ENCODE data around the gene SORCS2. TPM values are rescaled to one million over a fixed set of nuclear protein-coding genes. Genes with fewer than 3 reads are reported as not detected.

Gene SORCS2
- polyA plus RNA-seq, 1 of the 3 experiments (the other 2 are of a cell fraction), result 1.6 TPM

DNA sequence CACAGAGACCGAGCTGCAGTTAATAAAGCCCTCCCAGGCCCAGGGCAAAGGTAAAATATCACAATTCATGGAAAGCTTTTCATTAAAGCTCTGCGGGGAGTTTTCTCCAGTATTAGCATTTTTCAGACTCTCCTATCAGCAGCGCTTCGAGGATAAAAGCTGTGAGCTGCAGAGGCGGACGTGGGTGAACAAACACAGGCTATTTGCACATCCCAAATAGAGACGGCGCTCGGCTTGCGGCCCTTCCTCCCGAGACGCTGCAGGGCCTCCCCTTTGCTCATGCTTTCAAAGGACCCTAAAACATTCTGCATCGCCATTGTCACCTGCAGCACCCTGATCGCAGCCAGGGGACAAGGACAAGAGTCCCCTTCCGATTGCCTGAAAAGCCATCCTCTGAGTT, 97.3 kb downstream of the SORCS2 start:
- DNase-seq, result no peak
- Histone ChIP-seq H3K27me3 (ENCODE audit: insufficient read depth) (no peaks in the 10 kb centered on the region), H3K4me3 (ENCODE audit: low read depth in 2 of 2, low read length in 1 of 2) (no peak overlapping the region), H4K20me1 (ENCODE audit: insufficient read depth) (no peaks in the 10 kb centered on the region), H3K9me2 (no peaks in the 10 kb centered on the region), H3K27ac (ENCODE audit: low read depth in 2 of 2, low read length in 1 of 2) (no peak overlapping the region), H2AFZ (ENCODE audit: low read depth) (no peak overlapping the region), H3K4me1 (ENCODE audit: control insufficient read depth in 1 of 2, insufficient read depth in 2 of 2, low read depth in 1 of 2, low read length in 1 of 2) (no peaks in the 10 kb centered on the region), H3K9me3 (no peaks in the 10 kb centered on the region), H3K79me2 (ENCODE audit: insufficient read depth) (no peaks in the 10 kb centered on the region), H3K4me2 (no peak overlapping the region), H3K36me3 (replicated peaks in 1 of 2; ENCODE audit: control insufficient read depth in 1 of 2, insufficient read depth in 2 of 2, low read length in 1 of 2) (no peaks in the 10 kb centered on the region), H3F3A (replicated peaks; ENCODE audit: insufficient read depth) (no peaks in the 10 kb centered on the region), H3K9ac (no peak overlapping the region)
- CTCF ChIA-PET, result interaction anchor here (0.9 to 1.3 kb wide), 3 partner anchors 95 to 104 kb away, joined by 3 to 6 read pairs (median 3); no protein-coding TSS in a partner anchor
- POLR2A ChIA-PET, result no interaction called here
- 87% methylated on average over 15 of the region's 15 CpGs for WGBS (ENCODE audit: low lambda C conversion rate)
- TF ChIP-seq YY1 (IDR thresholded peaks at IDR 0.05; ENCODE audit: low read depth) (no peak), RFX5 (IDR thresholded peaks at IDR 0.05; ENCODE audit: low read length) (no peak), POLR2AphosphoS5 (IDR thresholded peaks at IDR 0.05; ENCODE audit: low read depth, low read length) (no peak), TEAD4 (IDR thresholded peaks at IDR 0.05; ENCODE audit: borderline replicate concordance, insufficient read depth) (no peak)
- TF ChIP-seq, protein P1, sequence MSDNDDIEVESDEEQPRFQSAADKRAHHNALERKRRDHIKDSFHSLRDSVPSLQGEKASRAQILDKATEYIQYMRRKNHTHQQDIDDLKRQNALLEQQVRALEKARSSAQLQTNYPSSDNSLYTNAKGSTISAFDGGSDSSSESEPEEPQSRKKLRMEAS (IDR thresholded peaks at IDR 0.05; ENCODE audit: low read depth), result no peak

GRCh38 chr4:7291372-7292114, 99.2 kb downstream of the SORCS2 start:
- H3K4me3 ChIP-seq (ENCODE audit: low read depth in 2 of 2, low read length in 1 of 2), result no peak overlapping the region
- no peaks in the 10 kb centered on the region for H4K20me1 ChIP-seq (ENCODE audit: insufficient read depth)
- DNase-seq, result no peak
- TF ChIP-seq SIN3A (IDR thresholded peaks at IDR 0.05; ENCODE audit: borderline replicate concordance, low read depth, low read length) (no peak), RCOR1 (IDR thresholded peaks at IDR 0.05; ENCODE audit: low read length) (no peak), FOXM1 (IDR thresholded peaks at IDR 0.05; ENCODE audit: low read depth) (no peak), CHD2 (IDR thresholded peaks at IDR 0.05; ENCODE audit: low read length, partially characterized antibody) (no peak), GABPA (IDR thresholded peaks at IDR 0.05; ENCODE audit: low read depth) (no peak)
- TF ChIP-seq, protein P2, sequence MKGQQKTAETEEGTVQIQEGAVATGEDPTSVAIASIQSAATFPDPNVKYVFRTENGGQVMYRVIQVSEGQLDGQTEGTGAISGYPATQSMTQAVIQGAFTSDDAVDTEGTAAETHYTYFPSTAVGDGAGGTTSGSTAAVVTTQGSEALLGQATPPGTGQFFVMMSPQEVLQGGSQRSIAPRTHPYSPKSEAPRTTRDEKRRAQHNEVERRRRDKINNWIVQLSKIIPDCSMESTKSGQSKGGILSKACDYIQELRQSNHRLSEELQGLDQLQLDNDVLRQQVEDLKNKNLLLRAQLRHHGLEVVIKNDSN (IDR thresholded peaks at IDR 0.05; ENCODE audit: borderline replicate concordance, low read depth), result no peak
- TF ChIP-seq, protein P3, sequence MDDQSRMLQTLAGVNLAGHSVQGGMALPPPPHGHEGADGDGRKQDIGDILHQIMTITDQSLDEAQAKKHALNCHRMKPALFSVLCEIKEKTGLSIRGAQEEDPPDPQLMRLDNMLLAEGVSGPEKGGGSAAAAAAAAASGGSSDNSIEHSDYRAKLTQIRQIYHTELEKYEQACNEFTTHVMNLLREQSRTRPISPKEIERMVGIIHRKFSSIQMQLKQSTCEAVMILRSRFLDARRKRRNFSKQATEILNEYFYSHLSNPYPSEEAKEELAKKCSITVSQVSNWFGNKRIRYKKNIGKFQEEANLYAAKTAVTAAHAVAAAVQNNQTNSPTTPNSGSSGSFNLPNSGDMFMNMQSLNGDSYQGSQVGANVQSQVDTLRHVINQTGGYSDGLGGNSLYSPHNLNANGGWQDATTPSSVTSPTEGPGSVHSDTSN (IDR thresholded peaks at IDR 0.05), result no peak
- H3K4me2 ChIP-seq, result no peak overlapping the region
- H3K9me2 ChIP-seq, result no peaks in the 10 kb centered on the region
- no peaks in the 10 kb centered on the region for H3K36me3 ChIP-seq (replicated peaks in 1 of 2; ENCODE audit: control insufficient read depth in 1 of 2, insufficient read depth in 2 of 2, low read length in 1 of 2)
- H3K27ac ChIP-seq (ENCODE audit: low read depth in 2 of 2, low read length in 1 of 2), result no peak overlapping the region
- no peaks in the 10 kb centered on the region; a peak in 1 of 4 replicates for H3K4me1 ChIP-seq (ENCODE audit: control insufficient read depth in 1 of 2, insufficient read depth in 2 of 2, low read depth in 1 of 2, low read length in 1 of 2)
- H3K9ac ChIP-seq, result no peak overlapping the region
- H3K27me3 ChIP-seq (ENCODE audit: insufficient read depth), result no peaks in the 10 kb centered on the region
- no peaks in the 10 kb centered on the region for H3F3A ChIP-seq (replicated peaks; ENCODE audit: insufficient read depth)
- H3K79me2 ChIP-seq (ENCODE audit: insufficient read depth), result no peaks in the 10 kb centered on the region
- 57% methylated on average over 11 of the region's 19 CpGs for WGBS (ENCODE audit: low lambda C conversion rate)
- no peaks in the 10 kb centered on the region for H3K9me3 ChIP-seq
- no peak overlapping the region for H2AFZ ChIP-seq (ENCODE audit: low read depth)
- POLR2A ChIA-PET, result no interaction called here
- CTCF ChIA-PET, result interaction anchor here (1.0 kb wide), 1 partner anchor 100 kb away, joined by 5 read pairs; no protein-coding TSS in a partner anchor

Data from SK-N-SH (cell line).